Hindlimb muscle (tissue), 1 donor: ENCODE measurements around the gene UBE3D. TPM values are rescaled to one million over a fixed set of nuclear protein-coding genes. Genes with fewer than 3 reads are reported as not detected.

ENCODE experiments used
- DNase-seq: peaks from one replicate; pipeline ENCODE4 v3.0.0-alpha.2; 2013
- polyA plus RNA-seq: library from polyadenylated mRNA; unstranded; fragments of 120-200 nt; gene quantifications from one replicate; pipeline ENCODE4 v1.2.1, GENCODE V29; 2013; ENCODE audit not compliant: insufficient read length

The UBE3D gene
- 12.4 TPM for polyA plus RNA-seq

GRCh38 chr6:83065511-83066192, at the start of gene UBE3D:
Gene UBE3D (minus strand): TSS chr6:83065841. CDS start chr6:83065718, 123 bp downstream.
- DNase-seq, result peak; percentile 87

GRCh38 chr6:83114164-83114563, 48.5 kb upstream of the UBE3D start:
- DNase-seq, result no peak

- no peak for DNase-seq
Measured at GRCh38 chr6:83113258-83113657, 47.6 kb upstream of the UBE3D start.

GRCh38 chr6:83108378-83108777, 42.7 kb upstream of the UBE3D start:
- DNase-seq, result no peak

- no peak for DNase-seq
Measured at GRCh38 chr6:83098589-83098988, 32.9 kb upstream of the UBE3D start.

GRCh38 chr6:83097675-83098074, 32.0 kb upstream of the UBE3D start:
- DNase-seq, result no peak

GRCh38 chr6:83097204-83097603, 31.6 kb upstream of the UBE3D start:
- DNase-seq, result no peak

- no peak for DNase-seq
Measured at GRCh38 chr6:83096791-83097190, 31.1 kb upstream of the UBE3D start.

- no peak for DNase-seq
Measured at GRCh38 chr6:83092756-83093399, 27.2 kb upstream of the UBE3D start.

GRCh38 chr6:83086751-83087150, 21.1 kb upstream of the UBE3D start:
- no peak for DNase-seq

- DNase-seq, result no peak
Measured at GRCh38 chr6:83083476-83083875, 17.8 kb upstream of the UBE3D start.

- DNase-seq, result no peak
Measured at GRCh38 chr6:83073615-83074014, 8.0 kb upstream of the UBE3D start.

- peak; percentile 45 for DNase-seq
Measured at GRCh38 chr6:83072726-83073125, 7.1 kb upstream of the UBE3D start.

GRCh38 chr6:83071707-83072106, 6.1 kb upstream of the UBE3D start:
- no peak for DNase-seq

- no peak for DNase-seq
Measured at GRCh38 chr6:83071023-83071422, 5.4 kb upstream of the UBE3D start.

GRCh38 chr6:83069633-83070032, 4.0 kb upstream of the UBE3D start:
- no peak for DNase-seq

- DNase-seq, result no peak
Measured at GRCh38 chr6:83068616-83069015, 3.0 kb upstream of the UBE3D start.

- peak; percentile 96 for DNase-seq
Measured at GRCh38 chr6:83067448-83068439, 2.1 kb upstream of the UBE3D start, which contains the start of gene DOP1A. Gene DOP1A (plus strand): TSS chr6:83067671. CDS start chr6:83096978, 29,307 bp downstream.

- DNase-seq, result no peak
Measured at GRCh38 chr6:83062225-83062624, 3.4 kb downstream of the UBE3D start.

- no peak for DNase-seq
Measured at GRCh38 chr6:83061190-83061589, 4.5 kb downstream of the UBE3D start.

- peak; percentile 38 for DNase-seq
Measured at GRCh38 chr6:83057705-83058321, 7.8 kb downstream of the UBE3D start.

- peak; percentile 54 for DNase-seq
Measured at GRCh38 chr6:83055366-83055964, 10.2 kb downstream of the UBE3D start.
